H1 (cell line): ENCODE results near the gene KCNH5. TPM values are rescaled to one million over a fixed set of nuclear protein-coding genes. Genes with fewer than 3 reads are reported as not detected.

ENCODE experiments used
- CTCF ChIA-PET: fragments of 300-600 bp; sonication (Branson Sonifier 250); formaldehyde crosslinking; loops from one replicate; lab custom pipeline; 2021; ENCODE audit not compliant: partially characterized antibody; lab: Charles Lee
- POLR2A ChIA-PET: fragments of 300-600 bp; sonication (Branson Sonifier 250); formaldehyde crosslinking; loops from one replicate; lab custom pipeline; 2021; ENCODE audit warnings: inconsistent platforms; ENCODE audit not compliant: partially characterized antibody; lab: Charles Lee
- DNase-seq, 2 experiments: peaks; one replicate each; pipeline versions ENCODE4 v3.0.0 to v3.0.0-alpha.2; 2010 to 2022; ENCODE audit warnings: low spot score in 2 of 2, low read depth in 1 of 2, mixed read lengths in 1 of 2
- FAIRE-seq: peaks from 2 replicates; lab custom pipeline; 2011; peaks lifted over from hg19 to GRCh38; lab: Jason Lieb, UNC
- H2AFZ ChIP-seq: 2 replicates; pipeline ENCODE4 v1.8.1; 2012; ENCODE audit warnings: low read length, inconsistent platforms
- H2AK5ac ChIP-seq: 2 replicates; pipeline ENCODE4 v1.6.1; 2013; ENCODE audit warnings: low read depth, low read length
- H2BK120ac ChIP-seq: replicated peaks from 2 replicates; pipeline ENCODE3; 2013; ENCODE audit warnings: low read depth, low read length, inconsistent platforms
- H2BK12ac ChIP-seq: 2 replicates; pipeline ENCODE4 v1.6.1; 2013; ENCODE audit warnings: low read depth, low read length
- H2BK15ac ChIP-seq: 2 replicates; pipeline ENCODE4 v1.6.1; 2013; ENCODE audit warnings: low read length
- H2BK20ac ChIP-seq: 2 replicates; pipeline ENCODE4 v1.6.1; 2013; ENCODE audit warnings: low read length
- H2BK5ac ChIP-seq: 2 replicates; pipeline ENCODE4 v1.6.1; 2013; ENCODE audit warnings: low read depth, low read length
- H3K14ac ChIP-seq: 2 replicates; pipeline ENCODE4 v1.6.1; 2013; ENCODE audit warnings: inconsistent platforms; ENCODE audit not compliant: insufficient read length
- H3K18ac ChIP-seq: 2 replicates; pipeline ENCODE4 v1.6.1; 2013; ENCODE audit warnings: low read length; ENCODE audit errors: extremely low read depth
- H3K23ac ChIP-seq: 2 replicates; pipeline ENCODE4 v1.6.1; 2013; ENCODE audit warnings: inconsistent platforms; ENCODE audit not compliant: insufficient read length
- H3K23me2 ChIP-seq: 2 replicates; pipeline ENCODE4 v1.6.1; 2013; ENCODE audit warnings: low read depth, low read length
- H3K27ac ChIP-seq: 2 replicates; pipeline ENCODE4 v1.6.1; 2011; ENCODE audit warnings: low read depth, low read length, inconsistent platforms
- H3K27me3 ChIP-seq, 4 experiments: replicated peaks in 1 of 4; 1 replicate in 1 of 4; 2 replicates in 3 of 4; pipeline versions ENCODE4 v1.6.1 to v1.8.1; 2011 to 2013; ENCODE audit warnings: low read length in 3 of 4, mild to moderate bottlenecking in 3 of 4, inconsistent platforms in 2 of 4, mixed read lengths in 2 of 4, moderate library complexity in 1 of 4; ENCODE audit not compliant: control insufficient read depth in 3 of 4, insufficient read depth in 3 of 4; ENCODE audit errors: extremely low read depth in 1 of 4
- H3K36me3 ChIP-seq, 4 experiments: 2 replicates each; pipeline versions ENCODE4 v1.6.1 to v1.8.1; 2011 to 2013; ENCODE audit warnings: mild to moderate bottlenecking in 4 of 4, low read length in 3 of 4, moderate library complexity in 2 of 4, control low read depth in 1 of 4, inconsistent platforms in 1 of 4; ENCODE audit not compliant: insufficient read depth in 4 of 4, control insufficient read depth in 2 of 4
- H3K4ac ChIP-seq: replicated peaks from 2 replicates; pipeline ENCODE3; 2013; ENCODE audit warnings: low read length, low read depth, mixed read lengths, inconsistent platforms; ENCODE audit not compliant: insufficient read length
- H3K4me1 ChIP-seq, 4 experiments: replicated peaks in 1 of 4; 1 replicate in 1 of 4; 2 replicates in 3 of 4; pipeline versions ENCODE4 v1.6.1 to v1.8.1; 2011 to 2013; ENCODE audit warnings: low read length in 3 of 4, inconsistent platforms in 2 of 4, mixed read lengths in 1 of 4; ENCODE audit not compliant: insufficient read depth in 4 of 4, control insufficient read depth in 3 of 4
- H3K4me2 ChIP-seq, 2 experiments: 2 replicates each; pipeline versions ENCODE4 v1.6.1 to v1.8.1; 2011 to 2013; ENCODE audit warnings: low read depth in 2 of 2, low read length in 2 of 2, control low read depth in 1 of 2, inconsistent platforms in 1 of 2, mild to moderate bottlenecking in 1 of 2; ENCODE audit not compliant: insufficient read depth in 1 of 2
- H3K4me3 ChIP-seq, 4 experiments: fragments of 200-600, 300-600 bp in 1 of 4; sonication (generic), shearing (Covaris generic), sonication (Bioruptor Twin) in 1 of 4; 2 replicates each; pipeline versions ENCODE4 v1.5.1 to v1.8.1; 2011 to 2016; ENCODE audit warnings: low read length in 4 of 4, low read depth in 3 of 4, control low read depth in 2 of 4, inconsistent platforms in 2 of 4, mild to moderate bottlenecking in 2 of 4, mixed read lengths in 1 of 4, moderate library complexity in 1 of 4; ENCODE audit not compliant: insufficient read depth in 2 of 4; ENCODE audit errors: extremely low read depth in 1 of 4
- H3K56ac ChIP-seq: replicated peaks from 2 replicates; pipeline ENCODE3; 2013; ENCODE audit warnings: low read depth, mild to moderate bottlenecking, mixed read lengths, low read length, inconsistent platforms; ENCODE audit not compliant: insufficient read length
- H3K79me1 ChIP-seq: 2 replicates; pipeline ENCODE4 v1.6.1; 2013; ENCODE audit warnings: low read depth, low read length, control low read depth
- H3K79me2 ChIP-seq, 2 experiments: 2 replicates each; pipeline versions ENCODE4 v1.6.1 to v1.8.1; 2012 to 2013; ENCODE audit warnings: low read length in 2 of 2, mild to moderate bottlenecking in 2 of 2, inconsistent platforms in 1 of 2; ENCODE audit not compliant: insufficient read depth in 2 of 2, control insufficient read depth in 1 of 2
- H3K9ac ChIP-seq, 4 experiments: replicated peaks in 1 of 4; 1 replicate in 1 of 4; 2 replicates in 3 of 4; pipeline versions ENCODE4 v1.6.1 to v1.8.1; 2011 to 2013; ENCODE audit warnings: low read depth in 3 of 4, low read length in 3 of 4, control low read depth in 2 of 4, mild to moderate bottlenecking in 2 of 4, moderate library complexity in 2 of 4, inconsistent platforms in 1 of 4; ENCODE audit errors: extremely low read depth in 1 of 4
- H3K9me3 ChIP-seq, 2 experiments: 2 replicates each; pipeline versions ENCODE4 v1.6.1 to v1.8.1; 2012 to 2013; ENCODE audit warnings: mild to moderate bottlenecking in 2 of 2, moderate library complexity in 2 of 2, control low read depth in 1 of 2, inconsistent platforms in 1 of 2, low read depth in 1 of 2, low read length in 1 of 2, mixed read lengths in 1 of 2; ENCODE audit not compliant: insufficient read depth in 2 of 2
- H4K20me1 ChIP-seq, 2 experiments: replicated peaks in 1 of 2; 2 replicates each; pipeline versions ENCODE3 to v1.8.1; 2011 to 2013; ENCODE audit warnings: inconsistent platforms in 2 of 2, low read length in 2 of 2, mild to moderate bottlenecking in 1 of 2; ENCODE audit not compliant: insufficient read depth in 2 of 2, control insufficient read depth in 1 of 2
- H4K5ac ChIP-seq: 2 replicates; pipeline ENCODE4 v1.6.1; 2013; ENCODE audit warnings: low read length, low read depth, mixed read lengths, inconsistent platforms; ENCODE audit not compliant: insufficient read length
- H4K8ac ChIP-seq: 2 replicates; pipeline ENCODE4 v1.8.0; 2013; ENCODE audit warnings: mild to moderate bottlenecking, moderate library complexity, low read length, inconsistent platforms; ENCODE audit not compliant: insufficient read depth; ENCODE audit errors: extremely low read depth
- H4K91ac ChIP-seq: replicated peaks from 2 replicates; pipeline ENCODE3; 2013; ENCODE audit warnings: low read length, mixed read lengths, inconsistent platforms; ENCODE audit not compliant: insufficient read length
- ASH2L ChIP-seq: fragments of 200-600, 300-600 bp; sonication (generic); IDR thresholded peaks from one replicate; pipeline ENCODE4 v1.7.1; 2017; ENCODE audit warnings: low read length
- BACH1 ChIP-seq: IDR thresholded peaks from 2 replicates; pipeline ENCODE4 v1.6.1; 2012; ENCODE audit warnings: low read length, improper control_type of control experiment
- CBX8 ChIP-seq: fragments of 300-800, 300-1000 bp; sonication (generic); IDR thresholded peaks from 2 replicates; pipeline ENCODE4 v1.7.1; 2016; ENCODE audit warnings: low read depth, low read length, borderline replicate concordance
- GABPA ChIP-seq: IDR thresholded peaks from 2 replicates; pipeline ENCODE4 v1.6.1; 2011; ENCODE audit warnings: mild to moderate bottlenecking, low read length, moderate library complexity, borderline replicate concordance; ENCODE audit not compliant: insufficient read depth
- HDAC2 ChIP-seq, 2 experiments: fragments of 300-600 bp in 1 of 2; sonication (generic) in 1 of 2; IDR thresholded peaks; 2 replicates each; pipeline ENCODE4 v1.6.1; 2011 to 2012; ENCODE audit warnings: low read depth in 2 of 2, low read length in 2 of 2, mild to moderate bottlenecking in 2 of 2, moderate library complexity in 2 of 2, borderline replicate concordance in 1 of 2, inconsistent platforms in 1 of 2
- JUND ChIP-seq: IDR thresholded peaks from 2 replicates; pipeline ENCODE4 v1.6.1; 2011; ENCODE audit warnings: mild to moderate bottlenecking, improper control_type of control experiment, low read length
- KDM5A ChIP-seq: fragments of 200-600 bp; IDR thresholded peaks from 2 replicates; pipeline ENCODE4 v1.7.1; 2012; ENCODE audit warnings: mild to moderate bottlenecking, low read length, inconsistent platforms, mixed read lengths
- MAFK ChIP-seq: IDR thresholded peaks from 2 replicates; pipeline ENCODE4 v1.6.1; 2012; ENCODE audit warnings: low read depth, mild to moderate bottlenecking, improper control_type of control experiment, low read length
- POLR2AphosphoS5 ChIP-seq: IDR thresholded peaks from 2 replicates; pipeline ENCODE4 v1.6.1; 2011; ENCODE audit warnings: low read depth, low read length
- RFX5 ChIP-seq: IDR thresholded peaks from 2 replicates; pipeline ENCODE4 v1.6.1; 2011; ENCODE audit warnings: low read depth, low read length, improper control_type of control experiment, borderline replicate concordance
- SIN3A ChIP-seq, 2 experiments: IDR thresholded peaks in 1 of 2; conservative IDR thresholded peaks in 1 of 2; 2 replicates each; pipeline ENCODE4 v1.6.1; 2011 to 2012; ENCODE audit warnings: low read length in 2 of 2, improper control_type of control experiment in 1 of 2, low read depth in 1 of 2, mild to moderate bottlenecking in 1 of 2
- SIRT6 ChIP-seq: IDR thresholded peaks from one replicate; pipeline ENCODE4 v1.7.1; 2012; ENCODE audit warnings: low read length, inconsistent platforms
- SP1 ChIP-seq: IDR thresholded peaks from 2 replicates; pipeline ENCODE4 v1.6.1; 2011; ENCODE audit warnings: low read depth, low read length
- SP2 ChIP-seq: IDR thresholded peaks from 2 replicates; pipeline ENCODE4 v1.6.1; 2012; ENCODE audit warnings: mild to moderate bottlenecking, low read length, inconsistent platforms
- TAF1 ChIP-seq: IDR thresholded peaks from 2 replicates; pipeline ENCODE4 v1.6.1; 2011; ENCODE audit warnings: mild to moderate bottlenecking, low read depth, low read length
- YY1 ChIP-seq: IDR thresholded peaks from 2 replicates; pipeline ENCODE4 v1.6.1; 2011; ENCODE audit warnings: low read depth, mild to moderate bottlenecking, low read length
- WGBS, 2 experiments: shearing (Covaris generic) in 1 of 2; methylation state at CpG; one replicate each; pipeline versions ENCODE4 v1.1.6 to v1.1.7; 2013 to 2015; ENCODE audit warnings: low lambda C conversion rate in 2 of 2, mixed read lengths in 2 of 2, inconsistent platforms in 1 of 2, low coverage in 1 of 2, missing lambda C conversion rate in 1 of 2; ENCODE audit not compliant: insufficient replicate concordance in 2 of 2, insufficient coverage in 1 of 2, insufficient read length in 1 of 2; ENCODE audit errors: extremely low coverage in 1 of 2, missing lambda C conversion rate in 1 of 2; 5-methylcytosine and 5-hydroxymethylcytosine counted together
- polyA plus RNA-seq, 7 experiments: library from polyadenylated mRNA; depleted of rRNA in 3 of 7; stranded (reverse) in 5 of 7; unstranded in 2 of 7; fragments of >200 nt in 5 of 7; fragments of 200-250 nt in 2 of 7; gene quantifications; 1 replicate in 5 of 7; 2 replicates in 1 of 7; 4 replicates in 1 of 7; pipeline versions ENCODE4 v1.2.1 to v1.2.3, GENCODE V29; 2011 to 2013; ENCODE audit warnings: missing spikeins in 2 of 7, mixed read lengths in 2 of 7
- total RNA-seq: library from RNA; stranded (reverse); fragmentation: NEBNext Ultra II Directional; extraction: Animal tissue kit (Norgen Biotek cat#: 25700); gene quantifications from 2 replicates; pipeline ENCODE4 v1.2.1, GENCODE V29; 2021

The KCNH5 gene
- total and polyA plus RNA-seq, 2 of the 8 experiments (the other 6 are each of a cell fraction or from before 2014, with no cell fraction given), result 0.24 to 0.50 TPM

DNA sequence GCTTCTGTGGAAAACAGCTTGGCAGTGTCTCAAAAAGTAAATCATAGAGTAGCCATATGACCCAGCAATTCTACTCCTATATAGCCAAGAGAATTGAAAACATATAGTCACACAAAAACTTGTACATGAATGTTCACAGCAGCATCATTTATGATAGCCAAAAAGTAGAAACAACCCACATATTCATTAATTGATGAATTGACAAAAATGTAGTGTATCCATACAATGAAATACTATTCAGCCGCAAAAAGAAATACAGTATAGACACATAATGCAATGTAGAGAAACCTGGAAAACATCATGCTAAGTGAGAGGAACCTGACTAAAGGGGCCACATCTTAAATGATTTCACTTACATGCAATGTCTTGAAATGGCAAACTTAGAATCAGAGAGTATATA lies 326.6 kb downstream of the KCNH5 start:
- Histone ChIP-seq H2AK5ac (no peak overlapping the region), H3K9me3 (peaks cover 0 to 2% of the 10 kb centered on the region in 2 experiments; a peak in 1 of 4 replicates), H4K20me1 (no peaks in the 10 kb centered on the region), H3K27ac (no peak overlapping the region), H3K9ac (no peak overlapping the region), H3K79me1 (no peaks in the 10 kb centered on the region), H2AFZ (no peak overlapping the region), H3K27me3 (no peaks in the 10 kb centered on the region), H3K23me2 (no peaks in the 10 kb centered on the region), H3K14ac (no peak overlapping the region), H3K4me1 (no peaks in the 10 kb centered on the region), H3K23ac (no peak overlapping the region), H3K56ac (no peak overlapping the region), H3K36me3 (no peaks in the 10 kb centered on the region), H3K4me2 (no peak overlapping the region), H3K18ac (no peak overlapping the region), H2BK120ac (no peak overlapping the region), H2BK5ac (no peak overlapping the region), H2BK12ac (no peak overlapping the region), H2BK15ac (no peak overlapping the region), H3K79me2 (no peaks in the 10 kb centered on the region), H3K4me3 (no peak overlapping the region), H4K5ac (no peak overlapping the region), H4K8ac (no peak overlapping the region), H2BK20ac (no peak overlapping the region), H4K91ac (no peak overlapping the region), H3K4ac (no peak overlapping the region)
- FAIRE-seq, result no peak
- ChIA-PET POLR2A (no interaction called here), CTCF (no interaction called here)
- DNase-seq, result no peak
- 91% methylated on average over 1 of the region's 1 CpG; no CpG with 5 or more reads in 1 of the 2 experiments for WGBS, 2 experiments
- no peak for TF ChIP-seq SP2
- TF ChIP-seq CBX8, result no peak
- TF ChIP-seq TAF1, result no peak
- TF ChIP-seq HDAC2 (IDR thresholded peaks at IDR 0.05; ENCODE audit: borderline replicate concordance in 1 of 2, low read depth in 2 of 2, low read length in 2 of 2), result no peak
- no peak for TF ChIP-seq KDM5A
- no peak for TF ChIP-seq MAFK
- no peak for TF ChIP-seq YY1
- no peak for TF ChIP-seq RFX5
- TF ChIP-seq JUND, result no peak
- TF ChIP-seq SIRT6, result no peak
- TF ChIP-seq ASH2L, result no peak
- TF ChIP-seq SP1, result no peak
- no peak for TF ChIP-seq GABPA
- no peak for TF ChIP-seq POLR2AphosphoS5
- TF ChIP-seq SIN3A (conservative IDR thresholded peaks at IDR 0.05 in 1 of 2, IDR thresholded peaks at IDR 0.05 in 1 of 2; ENCODE audit: low read depth in 1 of 2, low read length in 2 of 2), result no peak
- no peak for TF ChIP-seq BACH1
